Tibial nerve (tissue), 4 donors: Measurements from ENCODE around the gene CFAP45. TPM values are rescaled to one million over a fixed set of nuclear protein-coding genes. Genes with fewer than 3 reads are reported as not detected.

Experiments
- DNase-seq, 2 donors: peaks; one replicate each; pipeline ENCODE4 v3.0.0-alpha.2; 2019; ENCODE audit warnings: low spot score in 2 of 2
- H3K27ac ChIP-seq, 4 donors: fragments of 200-600 bp; sonication (generic) in 3 of 4; one replicate each; pipeline ENCODE4 v1.5.1; 2017 to 2019; ENCODE audit warnings: mild to moderate bottlenecking in 1 of 4
- H3K27me3 ChIP-seq, 2 donors: fragments of 200-600 bp; sonication (generic) in 1 of 2; one replicate each; pipeline versions ENCODE4 v1.5.1 to v1.6.0; 2017 to 2019
- H3K36me3 ChIP-seq, 3 donors: fragments of 200-600 bp; sonication (generic); one replicate each; pipeline ENCODE4 v1.5.1; 2018 to 2019
- H3K4me1 ChIP-seq, 4 donors: fragments of 200-600 bp; sonication (generic) in 3 of 4; one replicate each; pipeline ENCODE4 v1.5.1; 2017 to 2019
- H3K4me3 ChIP-seq, 4 donors: fragments of 200-600 bp; sonication (generic) in 3 of 4; one replicate each; pipeline ENCODE4 v1.5.1; 2017 to 2019; ENCODE audit warnings: mild to moderate bottlenecking in 1 of 4, moderate library complexity in 1 of 4
- H3K9me3 ChIP-seq, 4 donors: fragments of 200-600 bp; sonication (generic) in 3 of 4; one replicate each; pipeline ENCODE4 v1.5.1; 2017 to 2019
- EP300 ChIP-seq, 2 donors: sonication (generic); formaldehyde crosslinking; IDR thresholded peaks; one replicate each; pipeline ENCODE4 v1.6.1; 2017; ENCODE audit warnings: antibody characterized with exemption in 2 of 2, mild to moderate bottlenecking in 1 of 2
- POLR2A ChIP-seq, 2 donors: fragments of 450-650 bp; IDR thresholded peaks; one replicate each; pipeline ENCODE4 v1.6.1; 2017; ENCODE audit warnings: antibody characterized with exemption in 2 of 2, mild to moderate bottlenecking in 2 of 2, moderate library complexity in 2 of 2
- WGBS, 2 donors: methylation state at CpG; one replicate each; pipeline ENCODE4 v1.1.5; 2018; 5-methylcytosine and 5-hydroxymethylcytosine counted together
- total RNA-seq, 4 donors: library from RNA; depleted of rRNA; stranded (reverse); fragments of >200 nt; gene quantifications; one replicate each; pipeline ENCODE4 v1.1.0, GENCODE V29; 2016
- TF ChIP-seq, protein P1 (sequence below), 5 experiments: fragments of 200-600 bp in 3 of 5; fragments of 450-650 bp in 2 of 5; sonication (generic) in 3 of 5; IDR thresholded peaks; one replicate each; pipeline ENCODE4 v1.5.1; 2016 to 2019; ENCODE audit warnings: antibody characterized with exemption in 5 of 5, mild to moderate bottlenecking in 3 of 5, moderate library complexity in 2 of 5

Gene CFAP45
- total RNA-seq, 4 donors from 2014 or later = 0.39 to 0.66 (median 0.63) TPM; not detected in 1

DNA sequence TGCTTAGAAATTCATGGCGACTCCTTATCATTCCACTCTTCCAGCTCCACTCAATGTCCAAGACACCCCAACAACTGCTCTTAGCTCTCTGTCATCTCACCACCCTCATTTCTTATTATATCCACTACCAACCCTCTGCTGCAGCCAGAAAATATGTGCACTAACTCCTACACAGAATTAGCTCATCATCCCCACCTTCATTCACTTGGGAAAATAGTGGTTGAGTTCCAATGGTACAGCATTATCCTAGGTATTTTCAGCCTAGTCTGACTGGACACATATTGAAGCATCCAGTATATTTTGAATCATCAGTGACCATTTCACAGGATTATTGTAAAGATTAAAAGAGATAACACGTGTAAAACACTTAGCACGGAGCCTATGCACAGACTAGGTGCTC lies 20.8 kb downstream of the CFAP45 start:
- no peak for DNase-seq
- TF ChIP-seq POLR2A (IDR thresholded peaks at IDR 0.05) (no peak), EP300 (IDR thresholded peaks at IDR 0.05) (no peak)
- TF ChIP-seq, protein P1, sequence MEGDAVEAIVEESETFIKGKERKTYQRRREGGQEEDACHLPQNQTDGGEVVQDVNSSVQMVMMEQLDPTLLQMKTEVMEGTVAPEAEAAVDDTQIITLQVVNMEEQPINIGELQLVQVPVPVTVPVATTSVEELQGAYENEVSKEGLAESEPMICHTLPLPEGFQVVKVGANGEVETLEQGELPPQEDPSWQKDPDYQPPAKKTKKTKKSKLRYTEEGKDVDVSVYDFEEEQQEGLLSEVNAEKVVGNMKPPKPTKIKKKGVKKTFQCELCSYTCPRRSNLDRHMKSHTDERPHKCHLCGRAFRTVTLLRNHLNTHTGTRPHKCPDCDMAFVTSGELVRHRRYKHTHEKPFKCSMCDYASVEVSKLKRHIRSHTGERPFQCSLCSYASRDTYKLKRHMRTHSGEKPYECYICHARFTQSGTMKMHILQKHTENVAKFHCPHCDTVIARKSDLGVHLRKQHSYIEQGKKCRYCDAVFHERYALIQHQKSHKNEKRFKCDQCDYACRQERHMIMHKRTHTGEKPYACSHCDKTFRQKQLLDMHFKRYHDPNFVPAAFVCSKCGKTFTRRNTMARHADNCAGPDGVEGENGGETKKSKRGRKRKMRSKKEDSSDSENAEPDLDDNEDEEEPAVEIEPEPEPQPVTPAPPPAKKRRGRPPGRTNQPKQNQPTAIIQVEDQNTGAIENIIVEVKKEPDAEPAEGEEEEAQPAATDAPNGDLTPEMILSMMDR (IDR thresholded peaks at IDR 0.05) = no peak

DNA sequence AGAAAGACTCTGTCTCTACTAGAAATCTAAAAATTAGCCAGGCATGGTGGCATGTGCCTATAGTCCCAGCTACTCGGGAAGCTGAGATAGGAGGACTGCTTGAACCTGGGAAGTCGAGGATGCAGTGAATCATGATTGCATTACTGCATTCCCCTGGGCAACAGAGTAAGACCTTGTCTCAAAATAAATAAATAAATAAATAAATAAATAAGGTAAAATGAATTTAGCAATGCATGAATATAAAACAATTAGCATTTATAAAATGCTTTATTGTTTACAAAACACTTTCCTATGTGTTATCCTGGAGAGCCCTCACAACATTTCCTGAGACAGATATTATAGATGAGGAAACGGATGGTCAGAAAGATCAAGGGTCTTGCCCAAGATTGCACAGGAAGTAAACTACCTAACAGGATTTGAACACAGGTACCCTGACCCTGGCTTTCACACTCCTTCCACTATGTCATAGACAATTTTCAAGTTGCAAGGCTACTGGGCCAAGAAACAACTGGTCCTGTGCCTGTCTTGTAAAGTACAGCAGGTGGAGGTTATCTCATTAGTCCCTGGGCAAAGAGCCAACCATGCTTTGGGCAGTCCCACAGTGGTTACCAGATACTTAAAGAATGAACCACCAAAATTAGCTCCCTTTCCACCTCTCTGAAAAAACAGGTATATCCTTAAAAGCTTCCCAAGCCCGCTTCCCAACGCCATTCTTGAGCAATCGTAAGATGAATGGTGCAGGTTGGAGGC lies 22.1 kb downstream of the CFAP45 start:
- H3K4me1 ChIP-seq = peaks cover 0 to 8% (median 0%) of the 10 kb centered on the region in 4 donors
- no peak for DNase-seq
- no peak overlapping the region for H3K27ac ChIP-seq
- H3K4me3 ChIP-seq = no peak overlapping the region
- H3K36me3 ChIP-seq = no peaks in the 10 kb centered on the region
- WGBS, 2 donors = 95 to 98% methylated on average over 6 of the region's 6 CpGs
- TF ChIP-seq EP300 (IDR thresholded peaks at IDR 0.05) (no peak), POLR2A (IDR thresholded peaks at IDR 0.05) (no peak)
- TF ChIP-seq, protein P1 (IDR thresholded peaks at IDR 0.05) = no peak
- H3K27me3 ChIP-seq = no peaks in the 10 kb centered on the region
- H3K9me3 ChIP-seq = no peaks in the 10 kb centered on the region

More for the DNA sequence above, 20.8 kb downstream of the CFAP45 start:
- Histone ChIP-seq H3K4me1 (peaks cover 0 to 8% (median 0%) of the 10 kb centered on the region in 4 donors), H3K27me3 (no peaks in the 10 kb centered on the region), H3K27ac (no peak overlapping the region), H3K36me3 (peaks cover 0 to under 1% (median 0%) of the 10 kb centered on the region in 3 donors), H3K4me3 (no peak overlapping the region), H3K9me3 (no peaks in the 10 kb centered on the region)
- WGBS, 2 donors = 89 to 93% methylated on average over 3 of the region's 3 CpGs

DNA sequence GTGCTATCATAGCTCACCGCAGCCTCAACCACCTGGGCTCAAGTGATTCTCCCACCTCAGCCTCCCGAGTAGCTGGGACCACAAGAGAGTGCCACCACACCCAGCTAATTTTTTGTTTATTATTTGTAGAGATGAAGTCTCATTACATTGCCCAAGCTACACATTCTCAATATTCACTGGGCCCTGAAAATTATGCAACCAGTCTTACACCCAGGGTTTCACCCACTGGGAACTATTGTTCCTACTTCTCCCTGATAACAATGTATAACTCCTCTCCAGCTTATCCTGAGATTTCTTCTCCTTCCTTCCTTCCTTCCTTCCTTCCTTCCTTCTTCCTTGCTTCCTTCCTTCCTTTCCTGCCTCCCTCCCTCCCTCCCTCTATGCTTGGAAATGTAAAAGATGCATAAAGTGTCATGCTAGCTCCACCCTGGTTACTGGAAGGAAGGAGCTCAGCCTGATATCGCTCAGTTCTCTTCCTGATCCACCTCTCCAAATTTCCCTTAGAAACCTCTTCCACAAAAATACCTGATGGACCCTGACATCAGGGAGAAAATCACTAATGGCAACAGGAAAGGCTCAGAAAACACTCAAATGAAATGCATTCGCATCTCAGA lies 26.3 kb downstream of the CFAP45 start:
- 90 to 91% methylated on average over 4 of the region's 4 CpGs for WGBS, 2 donors
- Histone ChIP-seq H3K27me3 (no peaks in the 10 kb centered on the region), H3K27ac (no peak overlapping the region), H3K4me1 (no peaks in the 10 kb centered on the region), H3K9me3 (no peaks in the 10 kb centered on the region), H3K36me3 (no peaks in the 10 kb centered on the region), H3K4me3 (no peak overlapping the region)
- TF ChIP-seq POLR2A (IDR thresholded peaks at IDR 0.05) (no peak), EP300 (IDR thresholded peaks at IDR 0.05) (no peak)
- TF ChIP-seq, protein P1 (IDR thresholded peaks at IDR 0.05) = no peak
- no peak for DNase-seq

DNA sequence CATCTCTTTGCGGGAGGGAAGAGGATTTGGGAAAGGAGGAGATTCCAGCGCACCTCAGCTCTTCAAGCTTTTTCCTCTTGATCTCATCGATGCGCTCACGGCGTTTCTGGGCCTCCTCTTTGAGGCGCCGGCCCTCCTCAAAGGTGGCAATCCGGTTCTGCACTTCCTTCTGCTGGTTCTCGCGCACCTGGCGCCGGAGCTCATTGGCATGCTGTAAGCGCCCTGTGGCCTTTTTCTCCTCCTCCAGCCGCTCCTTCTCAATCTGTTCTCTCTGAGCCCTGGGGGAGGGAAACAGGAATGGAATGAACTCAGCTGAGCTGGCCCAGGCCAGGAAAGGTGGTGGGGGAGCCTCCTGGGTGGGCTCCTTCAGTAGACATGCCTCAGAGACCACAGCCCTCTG lies 27.1 kb downstream of the CFAP45 start:
- WGBS, 2 donors = 81 to 87% methylated on average over 15 of the region's 15 CpGs
- TF ChIP-seq EP300 (IDR thresholded peaks at IDR 0.05) (no peak), POLR2A (IDR thresholded peaks at IDR 0.05) (no peak)
- TF ChIP-seq, protein P1 (IDR thresholded peaks at IDR 0.05) = no peak

DNA sequence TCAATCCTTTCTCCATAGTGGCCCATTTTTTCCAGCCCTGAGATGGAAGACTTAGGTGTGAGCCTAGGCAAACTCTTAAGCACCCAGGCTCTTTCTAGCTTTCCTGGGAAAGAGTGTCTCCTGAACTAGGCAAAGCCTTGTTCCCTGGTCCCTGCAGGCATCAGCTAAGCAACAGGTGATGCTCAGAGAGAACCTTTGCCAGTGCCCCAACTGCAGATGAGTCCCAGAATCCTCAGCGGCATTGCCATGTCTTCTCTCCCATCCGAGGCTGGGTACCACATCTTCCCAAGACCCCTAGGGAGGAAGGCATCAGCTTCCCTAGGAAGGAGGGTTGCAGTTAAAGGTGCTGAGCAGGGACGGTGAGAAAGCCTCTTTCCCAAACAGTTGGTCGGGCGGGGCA lies 29.3 kb downstream of the CFAP45 start:
- 85 to 95% methylated on average over 5 of the region's 5 CpGs for WGBS, 2 donors
- H3K27ac ChIP-seq = no peak overlapping the region
- no peaks in the 10 kb centered on the region for H3K36me3 ChIP-seq
- no peak for DNase-seq
- H3K4me1 ChIP-seq = peaks cover 0 to 10% (median 3%) of the 10 kb centered on the region in 4 donors
- no peak overlapping the region for H3K4me3 ChIP-seq
- TF ChIP-seq EP300 (IDR thresholded peaks at IDR 0.05) = no peak
- TF ChIP-seq POLR2A (IDR thresholded peaks at IDR 0.05) = no peak
- TF ChIP-seq, protein P1 (IDR thresholded peaks at IDR 0.05) = no peak
- no peaks in the 10 kb centered on the region for H3K27me3 ChIP-seq
- no peaks in the 10 kb centered on the region for H3K9me3 ChIP-seq

More for the DNA sequence above, 27.1 kb downstream of the CFAP45 start:
- Histone ChIP-seq H3K4me3 (no peak overlapping the region), H3K27me3 (no peaks in the 10 kb centered on the region), H3K4me1 (peaks cover 0 to 7% (median under 1%) of the 10 kb centered on the region in 4 donors), H3K27ac (no peak overlapping the region), H3K36me3 (no peaks in the 10 kb centered on the region), H3K9me3 (no peaks in the 10 kb centered on the region)
- DNase-seq = no peak
